ENCODE measurements around the gene TNF. TPM values are rescaled to one million over a fixed set of nuclear protein-coding genes. Genes with fewer than 3 reads are reported as not detected.

The TNF gene
- total and polyA plus RNA-seq, 2 of the 13 experiments (the other 11 are each of a cell fraction or from before 2014, with no cell fraction given) = not detected

DNA sequence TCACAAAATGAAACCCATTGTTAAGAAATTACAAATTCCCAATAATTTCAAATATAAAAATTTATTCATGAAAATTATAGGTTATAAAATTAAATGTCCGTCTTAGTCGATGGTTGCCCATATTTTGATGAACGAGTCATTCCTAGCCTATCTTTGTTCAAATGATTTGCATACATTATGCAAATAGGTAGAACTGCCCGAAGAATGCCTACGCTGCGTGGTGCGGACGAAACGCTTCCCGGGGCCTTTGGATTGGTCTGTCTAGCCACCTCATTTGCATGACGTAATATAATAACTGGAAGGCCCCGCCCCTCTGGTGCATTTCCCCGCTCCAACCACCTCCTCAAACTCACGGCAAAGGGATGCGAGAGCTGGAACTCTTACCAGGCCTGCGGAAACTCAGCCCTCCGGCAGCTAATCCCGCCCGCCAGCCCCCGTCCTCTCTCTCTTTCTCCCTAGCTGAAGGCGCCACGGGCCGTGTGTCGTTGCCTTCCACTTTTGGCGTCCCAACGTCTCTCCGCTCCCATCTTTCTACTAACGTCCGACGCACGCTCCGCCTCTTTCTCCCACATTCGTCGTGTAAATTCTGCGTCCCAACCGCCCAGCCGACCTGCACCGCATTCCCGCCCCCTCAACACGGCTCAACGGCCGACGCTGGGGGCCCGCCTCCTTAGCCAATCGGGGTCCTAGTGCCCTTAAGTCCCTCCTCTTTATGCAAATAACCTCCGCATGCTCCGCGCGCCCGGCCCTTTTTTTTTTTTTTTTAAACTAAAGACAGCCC lies 44.6 kb downstream of the TNF start (continued):
- TF ChIP-seq ZBTB40 (IDR thresholded peaks at IDR 0.05) (no peak), ZBTB40 (CRISPR knock-in tag; IDR thresholded peaks at IDR 0.05) (peak; percentile 64; the same call in 1 of the 2 replicates), ZNF691 (CRISPR knock-in tag; IDR thresholded peaks at IDR 0.05; ENCODE audit: borderline replicate concordance, low read depth) (no peak), SMAD9 (CRISPR knock-in tag; IDR thresholded peaks at IDR 0.05) (0 out of 2 replicates have a peak, but pooled peaks have one; percentile 25), ZNF7 (CRISPR knock-in tag; IDR thresholded peaks at IDR 0.05) (no peak), UBTF (CRISPR knock-in tag; IDR thresholded peaks at IDR 0.05) (no peak), LCORL (IDR thresholded peaks at IDR 0.05) (no peak), LCORL (CRISPR knock-in tag; IDR thresholded peaks at IDR 0.05) (no peak), NONO (IDR thresholded peaks at IDR 0.05) (no peak), NONO (CRISPR knock-in tag; conservative IDR thresholded peaks at IDR 0.05) (peak; percentile 73), ZNF747 (CRISPR knock-in tag; IDR thresholded peaks at IDR 0.05; ENCODE audit: borderline replicate concordance) (no peak; the same call in 1 of the 2 replicates), ZNF713 (CRISPR knock-in tag; IDR thresholded peaks at IDR 0.05) (no peak), ZNF746 (CRISPR knock-in tag; IDR thresholded peaks at IDR 0.05) (no peak), ZNF577 (CRISPR knock-in tag; IDR thresholded peaks at IDR 0.05; ENCODE audit: borderline replicate concordance, low read depth) (no peak), ZNF773 (CRISPR knock-in tag; IDR thresholded peaks at IDR 0.05; ENCODE audit: borderline replicate concordance) (peak; percentile 77), ARNTL (CRISPR knock-in tag; IDR thresholded peaks at IDR 0.05) (peak; percentile 82; the same call in 1 of the 2 replicates), ZNF263 (CRISPR knock-in tag; IDR thresholded peaks at IDR 0.05) (0 out of 2 replicates have a peak, but pooled peaks have one; percentile 24)
- TF ChIP-seq, protein P1, sequence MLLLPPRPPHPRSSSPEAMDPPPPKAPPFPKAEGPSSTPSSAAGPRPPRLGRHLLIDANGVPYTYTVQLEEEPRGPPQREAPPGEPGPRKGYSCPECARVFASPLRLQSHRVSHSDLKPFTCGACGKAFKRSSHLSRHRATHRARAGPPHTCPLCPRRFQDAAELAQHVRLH (CRISPR knock-in tag; IDR thresholded peaks at IDR 0.05; ENCODE audit: borderline replicate concordance, low read depth) = peak; percentile 82; the same call in 1 of the 2 replicates
